Rectal smooth muscle tissue (tissue), 1 donor: ENCODE results near the gene CNOT4.

Experiments used
- H3K27ac ChIP-seq: one replicate; pipeline ENCODE4 v1.7.0; 2013; ENCODE audit warnings: low read depth, low read length, inconsistent platforms
- H3K27me3 ChIP-seq: one replicate; pipeline ENCODE4 v1.7.0; 2013; ENCODE audit warnings: low read length; ENCODE audit not compliant: control insufficient read depth, insufficient read depth
- H3K36me3 ChIP-seq: one replicate; pipeline ENCODE4 v1.7.0; 2013; ENCODE audit warnings: low read length; ENCODE audit not compliant: control insufficient read depth, insufficient read depth
- H3K4me1 ChIP-seq: one replicate; pipeline ENCODE4 v1.7.0; 2013; ENCODE audit warnings: low read length; ENCODE audit not compliant: control insufficient read depth, insufficient read depth
- H3K4me3 ChIP-seq: one replicate; pipeline ENCODE4 v1.7.0; 2013; ENCODE audit warnings: low read length
- H3K9ac ChIP-seq: one replicate; pipeline ENCODE4 v1.7.0; 2013; ENCODE audit warnings: low read length

CNOT4 gene

GRCh38 chr7:135341049-135341448 is 168.9 kb downstream of the CNOT4 start:
- no peak overlapping the region for H3K9ac ChIP-seq
- no peaks in the 10 kb centered on the region for H3K4me1 ChIP-seq
- H3K4me3 ChIP-seq = no peak overlapping the region
- H3K27ac ChIP-seq = no peak overlapping the region
- H3K27me3 ChIP-seq = no peaks in the 10 kb centered on the region
- H3K36me3 ChIP-seq = no peaks in the 10 kb centered on the region

GRCh38 chr7:135337977-135338550 is 171.8 kb downstream of the CNOT4 start:
- H3K4me3 ChIP-seq = no peak overlapping the region

GRCh38 chr7:135337506-135337905 is 172.4 kb downstream of the CNOT4 start:
- Histone ChIP-seq H3K36me3 (no peaks in the 10 kb centered on the region), H3K27me3 (no peaks in the 10 kb centered on the region), H3K4me3 (no peak overlapping the region)

More at GRCh38 chr7:135337977-135338550, 171.8 kb downstream of the CNOT4 start:
- Histone ChIP-seq H3K27me3 (no peaks in the 10 kb centered on the region), H3K4me1 (no peaks in the 10 kb centered on the region), H3K27ac (no peak overlapping the region), H3K9ac (no peak overlapping the region), H3K36me3 (no peaks in the 10 kb centered on the region)

GRCh38 chr7:135335628-135336139 is 174.2 kb downstream of the CNOT4 start:
- no peak overlapping the region for H3K9ac ChIP-seq
- H3K4me3 ChIP-seq = no peak overlapping the region
- H3K36me3 ChIP-seq = no peaks in the 10 kb centered on the region
- H3K27ac ChIP-seq = no peak overlapping the region
- no peaks in the 10 kb centered on the region for H3K27me3 ChIP-seq
- no peaks in the 10 kb centered on the region for H3K4me1 ChIP-seq

More at GRCh38 chr7:135337506-135337905, 172.4 kb downstream of the CNOT4 start:
- H3K9ac ChIP-seq = no peak overlapping the region
- H3K4me1 ChIP-seq = no peaks in the 10 kb centered on the region
- H3K27ac ChIP-seq = no peak overlapping the region

GRCh38 chr7:135334830-135335543 is 174.9 kb downstream of the CNOT4 start:
- Histone ChIP-seq H3K27me3 (no peaks in the 10 kb centered on the region), H3K4me3 (no peak overlapping the region), H3K4me1 (no peaks in the 10 kb centered on the region), H3K36me3 (no peaks in the 10 kb centered on the region), H3K9ac (no peak overlapping the region), H3K27ac (no peak overlapping the region)

GRCh38 chr7:135333946-135334345 is 176.0 kb downstream of the CNOT4 start:
- Histone ChIP-seq H3K27ac (no peak overlapping the region), H3K27me3 (no peaks in the 10 kb centered on the region), H3K4me3 (no peak overlapping the region), H3K36me3 (no peaks in the 10 kb centered on the region), H3K4me1 (no peaks in the 10 kb centered on the region), H3K9ac (no peak overlapping the region)

- H3K27me3 ChIP-seq = no peaks in the 10 kb centered on the region
- H3K4me1 ChIP-seq = no peaks in the 10 kb centered on the region
- H3K27ac ChIP-seq = no peak overlapping the region
- no peaks in the 10 kb centered on the region for H3K36me3 ChIP-seq
- H3K4me3 ChIP-seq = no peak overlapping the region
- no peak overlapping the region for H3K9ac ChIP-seq
These were observed 176.7 kb downstream of the CNOT4 start for GRCh38 chr7:135333200-135333599.

GRCh38 chr7:135330088-135330487 is 179.8 kb downstream of the CNOT4 start:
- Histone ChIP-seq H3K9ac (no peak overlapping the region), H3K4me1 (no peaks in the 10 kb centered on the region), H3K27me3 (no peaks in the 10 kb centered on the region), H3K27ac (no peak overlapping the region), H3K36me3 (no peaks in the 10 kb centered on the region), H3K4me3 (no peak overlapping the region)

- H3K36me3 ChIP-seq = no peaks in the 10 kb centered on the region
- H3K9ac ChIP-seq = no peak overlapping the region
- H3K4me1 ChIP-seq = no peaks in the 10 kb centered on the region
- H3K4me3 ChIP-seq = no peak overlapping the region
- no peak overlapping the region for H3K27ac ChIP-seq
- H3K27me3 ChIP-seq = no peaks in the 10 kb centered on the region
These were observed 181.4 kb downstream of the CNOT4 start for GRCh38 chr7:135328526-135328925.

GRCh38 chr7:135328053-135328452 is 181.8 kb downstream of the CNOT4 start:
- Histone ChIP-seq H3K27ac (no peak overlapping the region), H3K9ac (no peak overlapping the region), H3K4me1 (no peaks in the 10 kb centered on the region), H3K36me3 (no peaks in the 10 kb centered on the region), H3K4me3 (no peak overlapping the region), H3K27me3 (no peaks in the 10 kb centered on the region)

GRCh38 chr7:135327458-135327857 is 182.4 kb downstream of the CNOT4 start:
- Histone ChIP-seq H3K4me1 (no peaks in the 10 kb centered on the region), H3K27ac (no peak overlapping the region), H3K27me3 (no peaks in the 10 kb centered on the region), H3K9ac (no peak overlapping the region), H3K4me3 (no peak overlapping the region), H3K36me3 (no peaks in the 10 kb centered on the region)

- Histone ChIP-seq H3K4me1 (no peaks in the 10 kb centered on the region), H3K36me3 (no peaks in the 10 kb centered on the region), H3K27me3 (no peaks in the 10 kb centered on the region)
These were observed 183.1 kb downstream of the CNOT4 start for GRCh38 chr7:135326636-135327280.

More at GRCh38 chr7:135326636-135327280, 183.1 kb downstream of the CNOT4 start:
- Histone ChIP-seq H3K9ac (no peak overlapping the region), H3K4me3 (no peak overlapping the region), H3K27ac (no peak overlapping the region)
